Liver (tissue), 9 donors: Measurements from ENCODE around the gene PIP4K2A. TPM values are rescaled to one million over a fixed set of nuclear protein-coding genes. Genes with fewer than 3 reads are reported as not detected.

Source experiments
- DNase-seq: peaks from one replicate; pipeline ENCODE4 v3.0.0-alpha.2; 2017; ENCODE audit warnings: low spot score
- H3K27ac ChIP-seq, 2 donors: one replicate each; pipeline ENCODE4 v1.7.0; 2013; ENCODE audit warnings: inconsistent platforms in 2 of 2, low read length in 2 of 2, control low read depth in 1 of 2, low read depth in 1 of 2, mild to moderate bottlenecking in 1 of 2
- H3K27me3 ChIP-seq, 4 donors: one replicate each; pipeline versions ENCODE4 v1.6.1 to v1.7.0; 2013; ENCODE audit warnings: low read length in 3 of 4, inconsistent platforms in 1 of 4, mild to moderate bottlenecking in 1 of 4, moderate library complexity in 1 of 4; ENCODE audit not compliant: control insufficient read depth in 4 of 4, insufficient read depth in 4 of 4
- H3K36me3 ChIP-seq, 4 donors: one replicate each; pipeline versions ENCODE4 v1.6.1 to v1.7.0; 2013; ENCODE audit warnings: low read length in 3 of 4, mild to moderate bottlenecking in 3 of 4, low read depth in 1 of 4, moderate library complexity in 1 of 4; ENCODE audit not compliant: control insufficient read depth in 4 of 4, insufficient read depth in 3 of 4
- H3K4me1 ChIP-seq, 4 donors: one replicate each; pipeline versions ENCODE4 v1.6.1 to v1.7.0; 2013; ENCODE audit warnings: low read length in 3 of 4, mild to moderate bottlenecking in 3 of 4, moderate library complexity in 1 of 4; ENCODE audit not compliant: control insufficient read depth in 4 of 4, insufficient read depth in 4 of 4
- H3K4me3 ChIP-seq, 3 donors: one replicate each; pipeline versions ENCODE4 v1.6.1 to v1.7.0; 2013; ENCODE audit warnings: low read length in 3 of 3, control low read depth in 1 of 3, low read depth in 1 of 3, mild to moderate bottlenecking in 1 of 3
- H3K9ac ChIP-seq, 2 donors: one replicate each; pipeline ENCODE4 v1.7.0; 2013; ENCODE audit warnings: low read length in 2 of 2, mild to moderate bottlenecking in 2 of 2, moderate library complexity in 2 of 2, control low read depth in 1 of 2, low read depth in 1 of 2
- H3K9me3 ChIP-seq, 4 donors: one replicate each; pipeline versions ENCODE4 v1.6.1 to v1.7.0; 2013; ENCODE audit warnings: low read length in 3 of 4; ENCODE audit not compliant: control insufficient read depth in 4 of 4
- ATF3 ChIP-seq: IDR thresholded peaks from 2 replicates; pipeline ENCODE4 v1.6.1; 2016; ENCODE audit warnings: antibody characterized with exemption
- CTCF ChIP-seq: fragments of 150-350 bp; IDR thresholded peaks from 2 replicates; pipeline ENCODE4 v1.5.1; 2017; ENCODE audit warnings: improper control_type of control experiment, low read depth, low read length; ENCODE audit not compliant: missing input control
- EGR1 ChIP-seq, 2 donors: IDR thresholded peaks; 2 replicates each; pipeline ENCODE4 v1.6.1; 2016 to 2018; ENCODE audit warnings: antibody characterized with exemption in 2 of 2, low read depth in 2 of 2
- FOXA1 ChIP-seq: IDR thresholded peaks from 2 replicates; pipeline ENCODE4 v1.6.1; 2016; ENCODE audit warnings: antibody characterized with exemption
- FOXA2 ChIP-seq: IDR thresholded peaks from 2 replicates; pipeline ENCODE4 v1.6.1; 2016; ENCODE audit warnings: antibody characterized with exemption
- GABPA ChIP-seq, 2 donors: IDR thresholded peaks in 1 of 2; conservative IDR thresholded peaks in 1 of 2; 2 replicates each; pipeline ENCODE4 v1.6.1; 2016; ENCODE audit warnings: antibody characterized with exemption in 2 of 2, mild to moderate bottlenecking in 1 of 2, moderate library complexity in 1 of 2
- HNF4A ChIP-seq, 2 donors: conservative IDR thresholded peaks; 2 replicates each; pipeline ENCODE4 v1.6.1; 2016; ENCODE audit warnings: antibody characterized with exemption in 2 of 2, mild to moderate bottlenecking in 2 of 2
- HNF4G ChIP-seq: IDR thresholded peaks from 2 replicates; pipeline ENCODE4 v1.6.1; 2016; ENCODE audit warnings: antibody characterized with exemption
- JUND ChIP-seq, 2 donors: IDR thresholded peaks; 2 replicates each; pipeline ENCODE4 v1.6.1; 2016; ENCODE audit warnings: antibody characterized with exemption in 2 of 2
- NR2F2 ChIP-seq: IDR thresholded peaks from 2 replicates; pipeline ENCODE4 v1.6.1; 2016; ENCODE audit warnings: antibody characterized with exemption
- RAD21 ChIP-seq, 2 donors: IDR thresholded peaks; 2 replicates each; pipeline ENCODE4 v1.6.1; 2016; ENCODE audit warnings: antibody characterized with exemption in 2 of 2, mild to moderate bottlenecking in 2 of 2
- RXRA ChIP-seq, 2 donors: IDR thresholded peaks; 2 replicates each; pipeline ENCODE4 v1.6.1; 2017 to 2018; ENCODE audit warnings: antibody characterized with exemption in 2 of 2, mild to moderate bottlenecking in 1 of 2
- SP1 ChIP-seq: IDR thresholded peaks from 2 replicates; pipeline ENCODE4 v1.6.1; 2018; ENCODE audit warnings: antibody characterized with exemption, mild to moderate bottlenecking
- TAF1 ChIP-seq: conservative IDR thresholded peaks from 2 replicates; pipeline ENCODE4 v1.6.1; 2016; ENCODE audit warnings: antibody characterized with exemption, mild to moderate bottlenecking
- YY1 ChIP-seq: IDR thresholded peaks from 2 replicates; pipeline ENCODE4 v1.6.1; 2016; ENCODE audit warnings: antibody characterized with exemption, mild to moderate bottlenecking
- ZBTB33 ChIP-seq: IDR thresholded peaks from 2 replicates; pipeline ENCODE4 v1.6.1; 2016; ENCODE audit warnings: antibody characterized with exemption
- WGBS: extraction: QIAGEN DNeasy Blood & Tissue Kit; methylation state at CpG from one replicate; pipeline ENCODE4 v1.1.7; 2013; 5-methylcytosine and 5-hydroxymethylcytosine counted together
- polyA plus RNA-seq, 2 donors: library from polyadenylated mRNA; stranded (reverse) in 1 of 2; unstranded in 1 of 2; fragments of 200-250 nt in 1 of 2; fragments of >200 nt in 1 of 2; fragmentation: Nextera tagmentation in 1 of 2; extraction: Ambion mirVana in 1 of 2; gene quantifications; one replicate each; pipeline versions ENCODE4 v1.2.1 to v1.2.3, GENCODE V29; 2013 to 2015
- total RNA-seq, 2 donors: library from RNA; depleted of rRNA; stranded (reverse); fragments of >200 nt; gene quantifications; one replicate each; pipeline ENCODE4 v1.2.3, GENCODE V29; 2014
- TF ChIP-seq, protein P1 (sequence below): IDR thresholded peaks from 2 replicates; pipeline ENCODE4 v1.6.1; 2016; ENCODE audit warnings: antibody characterized with exemption, mild to moderate bottlenecking
- TF ChIP-seq, protein P2 (sequence below): IDR thresholded peaks from 2 replicates; pipeline ENCODE4 v1.6.1; 2016; ENCODE audit warnings: antibody characterized with exemption
- donor health status: healthy.
- donor health status: healthy.
- donor health status: healthy.
- donor health status: healthy.
- donor health status: healthy.

The PIP4K2A gene
- total and polyA plus RNA-seq, 4 donors, result 6.4 to 53.7 (median 8.6) TPM

DNA sequence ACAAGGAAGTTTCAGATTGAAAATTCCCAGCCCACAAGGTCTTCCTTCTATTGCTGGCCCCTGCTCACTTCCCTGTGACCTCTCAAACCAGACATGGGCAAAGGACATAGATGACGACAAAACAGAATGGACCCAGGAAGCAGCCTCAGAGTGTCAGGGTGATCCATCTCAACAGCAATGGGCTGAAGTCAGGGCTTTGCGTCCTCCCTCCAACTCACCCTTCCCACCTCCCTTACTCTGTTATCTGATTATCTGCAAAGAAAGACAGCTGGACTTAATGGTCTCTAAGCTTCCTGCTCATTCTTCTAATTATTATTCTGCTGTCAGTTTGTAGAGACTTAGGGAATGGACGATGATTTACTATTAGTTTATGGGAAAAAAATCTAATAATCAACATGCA, 115.9 kb downstream of the PIP4K2A start:
- no peak for TF ChIP-seq HNF4A (conservative IDR thresholded peaks at IDR 0.05)
- TF ChIP-seq ZBTB33, result no peak
- TF ChIP-seq, protein P1, sequence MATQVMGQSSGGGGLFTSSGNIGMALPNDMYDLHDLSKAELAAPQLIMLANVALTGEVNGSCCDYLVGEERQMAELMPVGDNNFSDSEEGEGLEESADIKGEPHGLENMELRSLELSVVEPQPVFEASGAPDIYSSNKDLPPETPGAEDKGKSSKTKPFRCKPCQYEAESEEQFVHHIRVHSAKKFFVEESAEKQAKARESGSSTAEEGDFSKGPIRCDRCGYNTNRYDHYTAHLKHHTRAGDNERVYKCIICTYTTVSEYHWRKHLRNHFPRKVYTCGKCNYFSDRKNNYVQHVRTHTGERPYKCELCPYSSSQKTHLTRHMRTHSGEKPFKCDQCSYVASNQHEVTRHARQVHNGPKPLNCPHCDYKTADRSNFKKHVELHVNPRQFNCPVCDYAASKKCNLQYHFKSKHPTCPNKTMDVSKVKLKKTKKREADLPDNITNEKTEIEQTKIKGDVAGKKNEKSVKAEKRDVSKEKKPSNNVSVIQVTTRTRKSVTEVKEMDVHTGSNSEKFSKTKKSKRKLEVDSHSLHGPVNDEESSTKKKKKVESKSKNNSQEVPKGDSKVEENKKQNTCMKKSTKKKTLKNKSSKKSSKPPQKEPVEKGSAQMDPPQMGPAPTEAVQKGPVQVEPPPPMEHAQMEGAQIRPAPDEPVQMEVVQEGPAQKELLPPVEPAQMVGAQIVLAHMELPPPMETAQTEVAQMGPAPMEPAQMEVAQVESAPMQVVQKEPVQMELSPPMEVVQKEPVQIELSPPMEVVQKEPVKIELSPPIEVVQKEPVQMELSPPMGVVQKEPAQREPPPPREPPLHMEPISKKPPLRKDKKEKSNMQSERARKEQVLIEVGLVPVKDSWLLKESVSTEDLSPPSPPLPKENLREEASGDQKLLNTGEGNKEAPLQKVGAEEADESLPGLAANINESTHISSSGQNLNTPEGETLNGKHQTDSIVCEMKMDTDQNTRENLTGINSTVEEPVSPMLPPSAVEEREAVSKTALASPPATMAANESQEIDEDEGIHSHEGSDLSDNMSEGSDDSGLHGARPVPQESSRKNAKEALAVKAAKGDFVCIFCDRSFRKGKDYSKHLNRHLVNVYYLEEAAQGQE, result no peak
- no peak for TF ChIP-seq RAD21 (IDR thresholded peaks at IDR 0.05)
- no peak for TF ChIP-seq SP1
- no peak for TF ChIP-seq NR2F2
- no peak for TF ChIP-seq EGR1 (IDR thresholded peaks at IDR 0.05; ENCODE audit: low read depth in 2 of 2)
- TF ChIP-seq FOXA2, result no peak
- TF ChIP-seq JUND (IDR thresholded peaks at IDR 0.05), result no peak
- TF ChIP-seq YY1, result no peak
- TF ChIP-seq HNF4G, result no peak
- no peak for TF ChIP-seq ATF3
- no peak for TF ChIP-seq RXRA (IDR thresholded peaks at IDR 0.05)
- no peak for TF ChIP-seq TAF1
- TF ChIP-seq FOXA1, result no peak
- TF ChIP-seq GABPA (IDR thresholded peaks at IDR 0.05 in 1 of 2, conservative IDR thresholded peaks at IDR 0.05 in 1 of 2), result no peak
- TF ChIP-seq CTCF, result no peak
- TF ChIP-seq, protein P2, sequence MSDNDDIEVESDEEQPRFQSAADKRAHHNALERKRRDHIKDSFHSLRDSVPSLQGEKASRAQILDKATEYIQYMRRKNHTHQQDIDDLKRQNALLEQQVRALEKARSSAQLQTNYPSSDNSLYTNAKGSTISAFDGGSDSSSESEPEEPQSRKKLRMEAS, result no peak
- Histone ChIP-seq H3K9ac (peak overlapping the region in 1 of 2 donors; percentile 7), H3K4me1 (no peaks in the 10 kb centered on the region), H3K9me3 (no peaks in the 10 kb centered on the region), H3K27me3 (no peaks in the 10 kb centered on the region), H3K27ac (no peak overlapping the region), H3K36me3 (peaks cover 0 to 4% (median 0%) of the 10 kb centered on the region in 4 donors), H3K4me3 (no peak overlapping the region)
- 83% methylated on average over 3 of the region's 3 CpGs for WGBS
- no peak for DNase-seq
